Astrocyte (in vitro differentiated cells and primary cell): ENCODE measurements around the gene OS9.

Experiments used
- EZH2 ChIP-seq: IDR thresholded peaks from 2 replicates; pipeline ENCODE4 v1.6.1; 2012; ENCODE audit warnings: mild to moderate bottlenecking, low read length, inconsistent platforms; ENCODE audit not compliant: insufficient read depth
- TF ChIP-seq, protein P1 (sequence below): IDR thresholded peaks from 2 replicates; pipeline ENCODE4 v1.5.1; 2011; ENCODE audit warnings: low read depth, mild to moderate bottlenecking, inconsistent platforms, low read length, moderate library complexity; ENCODE audit not compliant: insufficient read depth

DNA sequence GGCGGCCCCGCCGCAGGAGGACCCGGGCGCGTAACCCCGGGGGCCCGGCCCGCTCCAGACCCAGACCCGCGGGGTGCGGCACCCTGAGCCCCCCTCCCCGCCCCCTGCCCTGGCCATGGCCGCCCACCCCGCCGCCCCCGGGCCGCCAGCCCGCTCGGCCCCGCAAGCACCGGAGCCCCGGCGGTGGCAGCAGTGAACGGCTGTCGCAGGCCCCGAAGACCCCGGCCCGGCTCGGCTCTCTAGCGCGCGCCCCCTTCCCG is 61.2 kb downstream of the OS9 start:
- TF ChIP-seq EZH2: no peak
- TF ChIP-seq, protein P1, sequence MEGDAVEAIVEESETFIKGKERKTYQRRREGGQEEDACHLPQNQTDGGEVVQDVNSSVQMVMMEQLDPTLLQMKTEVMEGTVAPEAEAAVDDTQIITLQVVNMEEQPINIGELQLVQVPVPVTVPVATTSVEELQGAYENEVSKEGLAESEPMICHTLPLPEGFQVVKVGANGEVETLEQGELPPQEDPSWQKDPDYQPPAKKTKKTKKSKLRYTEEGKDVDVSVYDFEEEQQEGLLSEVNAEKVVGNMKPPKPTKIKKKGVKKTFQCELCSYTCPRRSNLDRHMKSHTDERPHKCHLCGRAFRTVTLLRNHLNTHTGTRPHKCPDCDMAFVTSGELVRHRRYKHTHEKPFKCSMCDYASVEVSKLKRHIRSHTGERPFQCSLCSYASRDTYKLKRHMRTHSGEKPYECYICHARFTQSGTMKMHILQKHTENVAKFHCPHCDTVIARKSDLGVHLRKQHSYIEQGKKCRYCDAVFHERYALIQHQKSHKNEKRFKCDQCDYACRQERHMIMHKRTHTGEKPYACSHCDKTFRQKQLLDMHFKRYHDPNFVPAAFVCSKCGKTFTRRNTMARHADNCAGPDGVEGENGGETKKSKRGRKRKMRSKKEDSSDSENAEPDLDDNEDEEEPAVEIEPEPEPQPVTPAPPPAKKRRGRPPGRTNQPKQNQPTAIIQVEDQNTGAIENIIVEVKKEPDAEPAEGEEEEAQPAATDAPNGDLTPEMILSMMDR: no peak
